IPS-20b (cell line): ENCODE data around the gene ATG10.
"Not testable (repeated sequence)": the region's sequence is repeated elsewhere in the genome, so short reads cannot be mapped to it uniquely, and the experiment has no call there.

Source experiments
- H3K27ac ChIP-seq: one replicate; pipeline ENCODE4 v1.5.1; 2013; ENCODE audit warnings: low read length
- H3K27me3 ChIP-seq: 2 replicates; pipeline ENCODE4 v1.6.1; 2013; ENCODE audit warnings: mild to moderate bottlenecking, low read length, inconsistent platforms; ENCODE audit not compliant: insufficient read depth
- H3K36me3 ChIP-seq: 2 replicates; pipeline ENCODE4 v1.6.1; 2013; ENCODE audit warnings: low read depth, mild to moderate bottlenecking, inconsistent platforms, low read length, moderate library complexity; ENCODE audit not compliant: insufficient read depth
- H3K4me1 ChIP-seq: 2 replicates; pipeline ENCODE4 v1.6.1; 2013; ENCODE audit warnings: mild to moderate bottlenecking, control low read depth, inconsistent platforms, low read length, moderate library complexity; ENCODE audit not compliant: insufficient read depth
- H3K4me3 ChIP-seq: 2 replicates; pipeline ENCODE4 v1.5.1; 2013; ENCODE audit warnings: mild to moderate bottlenecking, low read length, inconsistent platforms
- H3K9ac ChIP-seq: 2 replicates; pipeline ENCODE4 v1.6.1; 2013; ENCODE audit warnings: low read depth, mild to moderate bottlenecking, inconsistent platforms, low read length, moderate library complexity
- H3K9me3 ChIP-seq: 2 replicates; pipeline ENCODE4 v1.6.1; 2013; ENCODE audit warnings: mild to moderate bottlenecking, low read depth, low read length, inconsistent platforms; ENCODE audit not compliant: insufficient read depth

The ATG10 gene

GRCh38 chr5:82058710-82059109 is 86.9 kb downstream of the ATG10 start:
- Histone ChIP-seq H3K9me3 (no peaks in the 10 kb centered on the region), H3K27ac (no peak overlapping the region), H3K4me1 (peaks cover 4% of the 10 kb centered on the region; the same call in 1 of the 2 replicates), H3K9ac (no peak overlapping the region), H3K27me3 (no peaks in the 10 kb centered on the region), H3K4me3 (no peak overlapping the region), H3K36me3 (no peaks in the 10 kb centered on the region)

GRCh38 chr5:82066791-82067190 is 95.0 kb downstream of the ATG10 start:
- Histone ChIP-seq H3K4me3 (no peak overlapping the region), H3K27me3 (no peaks in the 10 kb centered on the region), H3K9me3 (no peaks in the 10 kb centered on the region), H3K4me1 (no peaks in the 10 kb centered on the region), H3K36me3 (no peaks in the 10 kb centered on the region), H3K27ac (no peak overlapping the region), H3K9ac (no peak overlapping the region)

- H3K27ac ChIP-seq, H3K9me3 ChIP-seq, H3K4me3 ChIP-seq, H3K27me3 ChIP-seq, H3K9ac ChIP-seq, H3K36me3 ChIP-seq, H3K4me1 ChIP-seq: not testable (repeated sequence)
Measured at GRCh38 chr5:82068042-82068441, 96.2 kb downstream of the ATG10 start.

DNA sequence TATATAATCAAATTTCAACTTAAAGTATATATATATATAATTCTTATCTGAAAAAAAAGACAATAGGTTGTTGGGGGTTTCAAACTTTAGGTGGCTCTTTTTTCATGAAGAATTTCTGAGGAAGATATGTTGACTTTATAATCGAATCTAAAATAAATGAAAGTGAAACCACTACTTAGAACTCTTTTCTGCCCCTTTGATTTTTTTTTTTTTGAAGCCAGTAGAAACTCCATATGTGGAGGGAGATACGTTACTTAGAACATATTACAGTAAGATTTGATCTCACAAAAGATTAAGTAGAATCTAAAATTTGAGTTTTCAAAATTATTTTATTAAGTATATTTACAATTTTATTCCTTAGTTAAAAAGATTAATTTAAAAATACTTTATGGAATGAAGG is 96.9 kb downstream of the ATG10 start:
- H3K27ac ChIP-seq = no peak overlapping the region
- H3K9ac ChIP-seq = no peak overlapping the region
- no peak overlapping the region for H3K4me3 ChIP-seq
- no peaks in the 10 kb centered on the region for H3K9me3 ChIP-seq
- H3K36me3 ChIP-seq = no peaks in the 10 kb centered on the region
- no peaks in the 10 kb centered on the region for H3K27me3 ChIP-seq
- H3K4me1 ChIP-seq = no peaks in the 10 kb centered on the region

DNA sequence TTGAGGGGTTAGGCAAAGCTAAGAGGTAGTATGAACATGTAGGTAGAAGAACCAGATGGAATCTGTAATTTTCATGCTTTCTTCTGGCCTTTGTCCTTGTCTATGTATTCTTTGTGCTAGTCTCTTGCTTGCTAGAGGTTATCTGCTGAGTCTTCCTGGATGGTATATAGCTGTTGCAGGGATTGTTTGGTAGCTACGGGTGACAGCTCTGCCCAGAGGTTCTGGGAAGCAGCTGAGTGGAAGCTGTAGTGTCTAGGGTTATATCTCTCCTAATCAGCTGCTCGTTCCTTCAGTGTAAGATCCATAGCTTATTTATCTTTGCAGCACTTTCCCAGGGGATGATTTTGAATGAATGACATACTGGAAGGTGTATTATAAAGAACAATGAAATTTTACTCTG is 100.3 kb downstream of the ATG10 start:
- Histone ChIP-seq H3K9me3 (no peaks in the 10 kb centered on the region), H3K4me1 (peaks cover 3% of the 10 kb centered on the region; the same call in 1 of the 2 replicates), H3K36me3 (no peaks in the 10 kb centered on the region), H3K4me3 (no peak overlapping the region), H3K27ac (no peak overlapping the region), H3K9ac (no peak overlapping the region), H3K27me3 (no peaks in the 10 kb centered on the region)

DNA sequence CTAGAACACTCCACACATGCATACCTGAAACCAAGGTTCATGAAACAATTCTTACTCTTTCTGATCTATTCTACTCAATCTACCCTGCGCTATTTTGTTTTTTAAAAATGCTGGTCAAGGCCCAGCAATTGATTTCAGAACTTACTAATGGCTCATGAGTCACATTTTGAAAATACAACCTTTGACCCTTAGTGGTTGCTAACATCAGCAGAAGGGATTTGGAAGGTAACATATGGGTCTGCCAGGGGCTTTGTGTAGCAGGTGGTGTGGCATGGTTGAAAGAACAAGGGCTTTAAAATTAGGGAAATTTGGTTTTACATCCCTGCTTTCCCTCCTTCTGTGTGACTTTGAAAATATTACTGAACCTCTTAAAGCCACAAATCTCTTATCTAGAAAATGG is 101.4 kb downstream of the ATG10 start:
- Histone ChIP-seq H3K4me3 (no peak overlapping the region), H3K9ac (no peak overlapping the region), H3K27ac (no peak overlapping the region), H3K9me3 (no peaks in the 10 kb centered on the region), H3K27me3 (no peaks in the 10 kb centered on the region), H3K36me3 (no peaks in the 10 kb centered on the region), H3K4me1 (peaks cover 3% of the 10 kb centered on the region; the same call in 1 of the 2 replicates)

- H3K9ac ChIP-seq = peak overlapping the region; percentile 2; the same call in 1 of the 2 replicates
- H3K36me3 ChIP-seq = no peaks in the 10 kb centered on the region
- H3K4me1 ChIP-seq = peaks cover 3% of the 10 kb centered on the region; the same call in 1 of the 2 replicates
- H3K27ac ChIP-seq = no peak overlapping the region
- H3K9me3 ChIP-seq = no peaks in the 10 kb centered on the region
- H3K4me3 ChIP-seq = no peak overlapping the region
- H3K27me3 ChIP-seq = no peaks in the 10 kb centered on the region
Measured at GRCh38 chr5:82074950-82075349, 103.1 kb downstream of the ATG10 start.

DNA sequence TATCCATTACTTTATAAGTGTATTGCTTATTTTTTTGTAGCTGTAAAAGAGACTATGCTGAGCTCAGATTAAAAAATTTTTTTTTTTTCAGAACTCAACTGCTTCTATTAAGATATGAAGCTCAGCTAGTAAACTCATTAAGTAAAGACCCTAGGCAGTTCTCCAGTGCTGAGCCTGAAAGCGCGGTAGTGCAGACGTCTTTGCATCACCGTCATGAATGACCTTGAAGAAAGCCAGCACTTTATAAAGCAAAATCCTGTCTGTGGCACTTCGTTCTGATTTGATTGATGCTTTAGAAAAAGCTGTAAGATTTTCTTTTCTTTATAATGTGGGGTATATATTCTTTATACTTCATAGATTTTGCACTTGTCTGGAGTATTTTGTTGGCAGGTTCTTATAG is 105.7 kb downstream of the ATG10 start:
- Histone ChIP-seq H3K27ac (no peak overlapping the region), H3K27me3 (no peaks in the 10 kb centered on the region), H3K4me1 (peaks cover 3% of the 10 kb centered on the region; the same call in 1 of the 2 replicates), H3K9ac (no peak overlapping the region), H3K36me3 (0 out of 2 replicates have a peak, but pooled peaks cover 4% of the 10 kb centered on the region), H3K9me3 (peaks cover 7% of the 10 kb centered on the region), H3K4me3 (no peak overlapping the region)

- Histone ChIP-seq H3K4me3 (no peak overlapping the region), H3K27ac (no peak overlapping the region), H3K36me3 (no peaks in the 10 kb centered on the region), H3K9me3 (peaks cover 14% of the 10 kb centered on the region; the same call in 1 of the 2 replicates), H3K9ac (no peak overlapping the region), H3K27me3 (no peaks in the 10 kb centered on the region), H3K4me1 (no peaks in the 10 kb centered on the region)
Measured at GRCh38 chr5:82091617-82092016, 119.8 kb downstream of the ATG10 start.

- H3K4me1 ChIP-seq = 0 out of 2 replicates have a peak, but pooled peaks cover under 1% of the 10 kb centered on the region
- H3K27ac ChIP-seq = no peak overlapping the region
- H3K27me3 ChIP-seq = no peaks in the 10 kb centered on the region
- H3K9ac ChIP-seq = no peak overlapping the region
- no peak overlapping the region for H3K4me3 ChIP-seq
- H3K36me3 ChIP-seq = no peaks in the 10 kb centered on the region
- H3K9me3 ChIP-seq = peaks cover 8% of the 10 kb centered on the region; the same call in 1 of the 2 replicates
Measured at GRCh38 chr5:82095536-82095935, 123.7 kb downstream of the ATG10 start.

GRCh38 chr5:82096249-82096648 is 124.4 kb downstream of the ATG10 start:
- no peaks in the 10 kb centered on the region for H3K27me3 ChIP-seq
- H3K9me3 ChIP-seq = peaks cover 8% of the 10 kb centered on the region; the same call in 1 of the 2 replicates
- 0 out of 2 replicates have a peak, but pooled peaks cover 3% of the 10 kb centered on the region for H3K4me1 ChIP-seq
- no peak overlapping the region for H3K27ac ChIP-seq
- H3K36me3 ChIP-seq = no peaks in the 10 kb centered on the region
- no peak overlapping the region for H3K9ac ChIP-seq
- no peak overlapping the region for H3K4me3 ChIP-seq

DNA sequence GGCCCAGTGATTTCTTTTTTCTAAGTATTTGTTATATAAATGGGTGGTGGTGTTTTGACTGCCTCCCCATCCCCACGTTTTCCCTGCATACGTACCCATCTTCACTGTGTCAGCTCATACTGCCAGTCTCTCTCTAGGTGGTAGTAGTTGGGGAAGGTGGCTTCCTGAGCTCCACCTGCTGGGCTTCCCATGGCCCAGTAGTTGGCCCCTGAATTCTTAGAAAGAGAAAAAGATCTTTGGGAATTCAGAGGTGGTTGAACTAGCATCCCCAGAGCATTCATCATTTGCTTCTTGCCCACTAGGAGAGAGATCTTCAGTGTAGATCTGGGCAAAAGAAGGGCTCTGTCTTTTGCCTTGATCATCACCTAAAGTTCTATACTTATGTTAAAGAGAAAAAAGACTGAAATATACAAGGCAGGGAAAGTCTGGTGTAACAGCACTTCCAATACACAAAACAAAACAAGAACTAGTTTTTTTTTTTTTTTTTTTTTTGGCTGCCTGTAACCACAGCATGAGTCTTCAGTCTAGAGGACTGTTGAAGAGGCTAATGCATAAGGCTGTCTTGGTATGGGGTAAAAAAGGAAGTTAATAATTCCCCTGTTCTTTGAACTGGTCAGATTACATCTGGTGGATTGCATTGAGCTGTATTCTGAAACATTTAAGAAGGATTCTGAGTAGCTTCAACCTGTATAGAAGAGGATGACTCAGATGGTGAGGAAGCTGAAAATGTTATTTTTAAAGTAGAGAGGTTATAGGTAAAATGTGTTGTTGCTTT is 128.7 kb downstream of the ATG10 start:
- no peak overlapping the region for H3K9ac ChIP-seq
- no peaks in the 10 kb centered on the region for H3K27me3 ChIP-seq
- H3K9me3 ChIP-seq = no peaks in the 10 kb centered on the region
- H3K4me1 ChIP-seq = 0 out of 2 replicates have a peak, but pooled peaks cover 3% of the 10 kb centered on the region
- no peak overlapping the region for H3K4me3 ChIP-seq
- no peak overlapping the region for H3K27ac ChIP-seq
- H3K36me3 ChIP-seq = no peaks in the 10 kb centered on the region
